Activated CD8-positive, alpha-beta T cell treated with anti-CD3 and anti-CD28 coated beads for 36 hours (primary cell): ENCODE data around the gene CMTM6. TPM values are rescaled to one million over a fixed set of nuclear protein-coding genes. Genes with fewer than 3 reads are reported as not detected.

Experiments
- ATAC-seq: fragments of 200-7000 bp; cut with Tn5 transposase; one replicate; pipeline ENCODE4 v1.10.0; 2021; ENCODE audit warnings: mild to moderate bottlenecking, moderate library complexity
- CTCF ChIA-PET: fragments of 350-600 bp; sonication (Branson Sonifier 250); formaldehyde crosslinking; loops from one replicate; lab custom pipeline; 2021; ENCODE audit warnings: antibody characterized with exemption; lab: Charles Lee
- POLR2A ChIA-PET: fragments of 350-600 bp; sonication (Branson Sonifier 250); formaldehyde crosslinking; loops from one replicate; lab custom pipeline; 2021; ENCODE audit warnings: antibody characterized with exemption; lab: Charles Lee
- DNase-seq: peaks from one replicate; pipeline ENCODE4 v3.0.0-alpha.2; 2020
- H3K27ac Mint-ChIP-seq: one replicate; pipeline ENCODE4 v1.8.0; 2021; ENCODE audit warnings: mild to moderate bottlenecking, mixed read lengths
- H3K27me3 Mint-ChIP-seq: one replicate; pipeline ENCODE4 v1.8.0; 2021; ENCODE audit warnings: mixed read lengths
- H3K36me3 Mint-ChIP-seq: one replicate; pipeline ENCODE4 v1.8.0; 2021; ENCODE audit warnings: low read depth, mixed read lengths
- H3K4me1 Mint-ChIP-seq: one replicate; pipeline ENCODE4 v1.8.0; 2021; ENCODE audit warnings: low read depth, mixed read lengths
- H3K4me3 Mint-ChIP-seq: one replicate; pipeline ENCODE4 v1.8.0; 2021; ENCODE audit warnings: mild to moderate bottlenecking, moderate library complexity, mixed read lengths
- H3K9me3 Mint-ChIP-seq: one replicate; pipeline ENCODE4 v1.8.0; 2021; ENCODE audit warnings: mixed read lengths
- CTCF ChIP-seq: fragments of 200-600 bp; IDR thresholded peaks from one replicate; pipeline ENCODE4 v1.8.0; 2022; ENCODE audit warnings: antibody characterized with exemption, mild to moderate bottlenecking
- intact Hi-C: fragments of 100-400 bp; cut with micrococcal nuclease; formaldehyde crosslinking; loops from one replicate; pipeline ENCODE4 v1.10.0; 2022
- total RNA-seq, 2 experiments: library from RNA; stranded (reverse); gene quantifications; one replicate each; pipeline ENCODE4 v1.2.3, GENCODE V29; 2021

Gene CMTM6
- total RNA-seq, 2 experiments from 2014 or later = 49.8 to 50.1 TPM

DNA sequence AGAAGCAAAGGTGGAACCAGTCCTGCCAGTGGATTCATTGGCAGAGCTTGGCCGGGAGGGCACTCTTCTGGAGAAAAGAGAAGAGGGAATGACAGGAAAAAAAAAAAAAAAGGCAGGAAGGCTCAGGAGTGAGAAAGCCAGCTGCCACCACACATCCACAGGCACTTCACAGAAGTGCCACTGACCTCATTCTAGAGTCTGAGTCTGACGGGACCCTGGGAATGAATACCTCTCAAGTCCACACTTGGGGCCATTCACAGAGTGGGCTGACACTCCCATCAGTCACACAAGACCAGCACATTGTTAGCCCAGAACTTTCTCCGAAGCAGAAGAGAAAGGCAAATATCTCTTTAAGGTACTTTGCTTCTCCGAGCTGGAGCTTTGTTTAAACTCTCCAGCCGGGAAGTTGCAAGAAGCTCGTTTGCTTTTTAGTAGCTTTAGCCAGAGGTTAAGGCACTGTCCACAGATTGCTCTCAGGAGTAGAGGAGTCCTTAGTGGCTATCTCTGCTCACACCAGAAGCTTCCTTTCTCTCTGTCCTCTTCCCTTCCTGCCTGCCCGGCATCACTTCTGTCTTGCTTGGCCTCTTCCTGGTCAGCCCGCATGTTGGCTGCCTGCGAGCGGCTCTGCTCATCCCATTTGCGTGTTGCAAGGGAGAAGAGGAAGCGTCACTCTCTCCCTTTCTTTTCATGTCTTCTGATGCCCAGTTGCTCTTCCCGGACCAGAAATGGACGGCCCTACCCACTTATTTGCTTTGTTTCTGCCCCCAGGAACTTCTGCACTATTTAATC is 53.8 kb downstream of the CMTM6 start:
- no peak for TF ChIP-seq CTCF
- H3K36me3 Mint-ChIP-seq = peaks cover 50% of the 10 kb centered on the region
- H3K27me3 Mint-ChIP-seq = no peaks in the 10 kb centered on the region
- ChIA-PET POLR2A (interaction anchor here (0.8 to 1.7 kb wide), 4 partner anchors 10 to 25 kb away, joined by 3 to 5 read pairs (median 4); no protein-coding TSS in a partner anchor), CTCF (interaction anchor here (0.6 to 2.7 kb wide), 5 partner anchors 10 to 74 kb away, joined by 3 to 9 read pairs (median 3); no protein-coding TSS in a partner anchor)
- DNase-seq (no peak), ATAC-seq (no peak)
- no peak overlapping the region for H3K4me3 Mint-ChIP-seq
- H3K27ac Mint-ChIP-seq = peak overlapping the region; percentile 25
- intact Hi-C loops = no loop called here
- peaks cover 41% of the 10 kb centered on the region for H3K4me1 Mint-ChIP-seq
- peaks cover 5% of the 10 kb centered on the region for H3K9me3 Mint-ChIP-seq

- ATAC-seq = no peak
- ChIA-PET POLR2A (interaction anchor here (0.8 to 1.7 kb wide), 4 partner anchors 9 to 24 kb away, joined by 3 to 5 read pairs (median 4); no protein-coding TSS in a partner anchor), CTCF (interaction anchor here (0.6 to 2.7 kb wide), 6 partner anchors 9 to 73 kb away, joined by 3 to 9 read pairs (median 4); no protein-coding TSS in a partner anchor)
- no peak overlapping the region for H3K4me3 Mint-ChIP-seq
- peaks cover 49% of the 10 kb centered on the region for H3K4me1 Mint-ChIP-seq
- no peak for TF ChIP-seq CTCF
- H3K36me3 Mint-ChIP-seq = peaks cover 50% of the 10 kb centered on the region
- H3K27me3 Mint-ChIP-seq = no peaks in the 10 kb centered on the region
- intact Hi-C loops = no loop called here
- no peak for DNase-seq
- peaks cover 5% of the 10 kb centered on the region for H3K9me3 Mint-ChIP-seq
- H3K27ac Mint-ChIP-seq = peak overlapping the region; percentile 25
Measured at GRCh38 chr3:32447865-32448400, 54.7 kb downstream of the CMTM6 start.

GRCh38 chr3:32443478-32443877 is 59.2 kb downstream of the CMTM6 start:
- peak overlapping the region; percentile 81 for H3K27ac Mint-ChIP-seq
- H3K4me1 Mint-ChIP-seq = peaks cover 81% of the 10 kb centered on the region
- ATAC-seq = peak; percentile 53
- DNase-seq = no peak
- intact Hi-C loops = no loop called here
- H3K27me3 Mint-ChIP-seq = no peaks in the 10 kb centered on the region
- peaks cover 53% of the 10 kb centered on the region for H3K36me3 Mint-ChIP-seq
- TF ChIP-seq CTCF = no peak
- H3K9me3 Mint-ChIP-seq = peaks cover 5% of the 10 kb centered on the region
- ChIA-PET CTCF (no interaction called here), POLR2A (interaction anchor here (1.1 to 1.2 kb wide), 2 partner anchors 10 to 22 kb away, joined by 3 read pairs; no protein-coding TSS in a partner anchor)
- no peak overlapping the region for H3K4me3 Mint-ChIP-seq

DNA sequence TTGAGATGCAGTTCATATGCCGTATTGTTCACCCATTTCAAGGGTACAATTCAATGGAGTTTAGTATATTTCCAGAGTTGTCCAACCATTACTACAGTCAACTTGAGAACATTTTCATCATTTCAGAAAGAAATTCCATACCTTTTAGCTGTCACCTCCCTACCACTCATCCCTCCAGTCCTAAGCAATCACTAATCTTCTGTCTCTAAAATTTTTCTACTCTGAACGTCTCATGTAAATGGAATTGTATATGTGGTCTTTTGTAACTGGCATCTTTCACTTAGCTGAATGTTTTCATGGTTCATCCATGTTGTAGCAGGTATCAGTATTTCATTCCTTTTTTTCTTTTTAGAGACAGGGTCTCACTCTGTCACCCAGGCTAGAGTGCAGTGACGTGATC is 59.9 kb downstream of the CMTM6 start:
- Mint-ChIP-seq H3K4me3 (no peak overlapping the region), H3K27me3 (no peaks in the 10 kb centered on the region), H3K4me1 (peaks cover 81% of the 10 kb centered on the region), H3K9me3 (peaks cover 5% of the 10 kb centered on the region), H3K36me3 (peaks cover 49% of the 10 kb centered on the region), H3K27ac (peak overlapping the region; percentile 23)
- CTCF ChIA-PET = interaction anchor here (1.2 to 2.3 kb wide), 2 partner anchors 14 to 25 kb away, joined by 6 read pairs; no protein-coding TSS in a partner anchor
- TF ChIP-seq CTCF = no peak
- POLR2A ChIA-PET = interaction anchor here (1.0 kb wide), 1 partner anchor 29 kb away, joined by 4 read pairs; no protein-coding TSS in a partner anchor
- no peak for ATAC-seq
- no peak for DNase-seq
- intact Hi-C loops = no loop called here
